Measurements from ENCODE around the gene UNC5B. TPM values are rescaled to one million over a fixed set of nuclear protein-coding genes. Genes with fewer than 3 reads are reported as not detected.

The UNC5B gene
- total RNA-seq, 1 donor from 2014 or later, result 13.1 TPM

- TF ChIP-seq CTCF (IDR thresholded peaks at IDR 0.05), result no peak
- H3K9me3 Mint-ChIP-seq (ENCODE audit: unreplicated experiment), result no peaks in the 10 kb centered on the region
- H3K36me3 Mint-ChIP-seq (ENCODE audit: unreplicated experiment), result no peaks in the 10 kb centered on the region
- H3K27ac Mint-ChIP-seq (ENCODE audit: unreplicated experiment), result no peak overlapping the region
- peaks cover 82% of the 10 kb centered on the region for H3K27me3 Mint-ChIP-seq (ENCODE audit: unreplicated experiment)
- no peak for DNase-seq (ENCODE audit: extremely low spot score, unreplicated experiment)
- no peak overlapping the region for H3K4me3 Mint-ChIP-seq (ENCODE audit: unreplicated experiment)
- peaks cover 3% of the 10 kb centered on the region for H3K4me1 Mint-ChIP-seq (ENCODE audit: unreplicated experiment)
Observed at GRCh38 chr10:71205468-71205867, 6.9 kb upstream of the UNC5B start.

- Mint-ChIP-seq H3K27me3 (ENCODE audit: unreplicated experiment) (peaks cover 83% of the 10 kb centered on the region), H3K9me3 (ENCODE audit: unreplicated experiment) (no peaks in the 10 kb centered on the region), H3K36me3 (ENCODE audit: unreplicated experiment) (no peaks in the 10 kb centered on the region), H3K4me3 (ENCODE audit: unreplicated experiment) (no peak overlapping the region), H3K27ac (ENCODE audit: unreplicated experiment) (no peak overlapping the region), H3K4me1 (ENCODE audit: unreplicated experiment) (peaks cover 7% of the 10 kb centered on the region)
- TF ChIP-seq CTCF (IDR thresholded peaks at IDR 0.05), result no peak
- no peak for DNase-seq (ENCODE audit: extremely low spot score, unreplicated experiment)
Observed at GRCh38 chr10:71206911-71207310, 5.5 kb upstream of the UNC5B start.

GRCh38 chr10:71207578-71207977, 4.8 kb upstream of the UNC5B start:
- Mint-ChIP-seq H3K27ac (ENCODE audit: unreplicated experiment) (no peak overlapping the region), H3K9me3 (ENCODE audit: unreplicated experiment) (no peaks in the 10 kb centered on the region), H3K4me3 (ENCODE audit: unreplicated experiment) (no peak overlapping the region), H3K4me1 (ENCODE audit: unreplicated experiment) (peaks cover 7% of the 10 kb centered on the region), H3K36me3 (ENCODE audit: unreplicated experiment) (no peaks in the 10 kb centered on the region), H3K27me3 (ENCODE audit: unreplicated experiment) (peaks cover 79% of the 10 kb centered on the region)
- DNase-seq (ENCODE audit: extremely low spot score, unreplicated experiment), result no peak
- TF ChIP-seq CTCF (IDR thresholded peaks at IDR 0.05), result no peak

GRCh38 chr10:71209352-71209715, 3.0 kb upstream of the UNC5B start:
- peaks cover 65% of the 10 kb centered on the region for H3K27me3 Mint-ChIP-seq (ENCODE audit: unreplicated experiment)
- no peak for DNase-seq (ENCODE audit: extremely low spot score, unreplicated experiment)
- H3K4me3 Mint-ChIP-seq (ENCODE audit: unreplicated experiment), result no peak overlapping the region
- TF ChIP-seq CTCF (IDR thresholded peaks at IDR 0.05), result no peak
- H3K9me3 Mint-ChIP-seq (ENCODE audit: unreplicated experiment), result no peaks in the 10 kb centered on the region
- H3K27ac Mint-ChIP-seq (ENCODE audit: unreplicated experiment), result no peak overlapping the region
- peaks cover 14% of the 10 kb centered on the region for H3K4me1 Mint-ChIP-seq (ENCODE audit: unreplicated experiment)
- no peaks in the 10 kb centered on the region for H3K36me3 Mint-ChIP-seq (ENCODE audit: unreplicated experiment)

GRCh38 chr10:71209731-71210541, 2.4 kb upstream of the UNC5B start:
- Mint-ChIP-seq H3K27me3 (ENCODE audit: unreplicated experiment) (peaks cover 60% of the 10 kb centered on the region), H3K9me3 (ENCODE audit: unreplicated experiment) (no peaks in the 10 kb centered on the region), H3K36me3 (ENCODE audit: unreplicated experiment) (no peaks in the 10 kb centered on the region), H3K4me3 (ENCODE audit: unreplicated experiment) (no peak overlapping the region), H3K4me1 (ENCODE audit: unreplicated experiment) (peaks cover 16% of the 10 kb centered on the region), H3K27ac (ENCODE audit: unreplicated experiment) (no peak overlapping the region)
- DNase-seq (ENCODE audit: extremely low spot score, unreplicated experiment), result no peak
- no peak for TF ChIP-seq CTCF (IDR thresholded peaks at IDR 0.05)
